ENCODE results near the gene TSC22D2. TPM values are rescaled to one million over a fixed set of nuclear protein-coding genes. Genes with fewer than 3 reads are reported as not detected.

TSC22D2 gene
- total RNA-seq, 2 experiments from 2014 or later, result 12.3 to 16.7 TPM

- H3K4me3 Mint-ChIP-seq, result no peak overlapping the region
- POLR2A ChIA-PET, result interaction anchor here (1.1 kb wide), 1 partner anchor 12 kb away, joined by 4 read pairs; no protein-coding TSS in a partner anchor
- H3K9me3 Mint-ChIP-seq, result no peaks in the 10 kb centered on the region
- ATAC-seq (no peak), DNase-seq (no peak)
- intact Hi-C loops (cut with micrococcal nuclease), result no loop called here
- TF ChIP-seq CTCF (IDR thresholded peaks at IDR 0.05), result no peak
- H3K27ac Mint-ChIP-seq, result no peak overlapping the region
- H3K4me1 Mint-ChIP-seq (ENCODE audit: low read depth), result peaks cover 45% of the 10 kb centered on the region
- H3K36me3 Mint-ChIP-seq (ENCODE audit: low read depth), result peaks cover 17% of the 10 kb centered on the region
- no peaks in the 10 kb centered on the region for H3K27me3 Mint-ChIP-seq
- CTCF ChIA-PET, result interaction anchor here (1.4 to 1.6 kb wide), 2 partner anchors 12 to 19 kb away, joined by 3 to 4 read pairs; no protein-coding TSS in a partner anchor
Measured at GRCh38 chr3:150421256-150421655, 13.2 kb downstream of the TSC22D2 start.

- peaks cover 47% of the 10 kb centered on the region for H3K4me1 Mint-ChIP-seq (ENCODE audit: low read depth)
- ChIA-PET CTCF (interaction anchor here (1.4 to 1.6 kb wide), 2 partner anchors 12 to 19 kb away, joined by 3 to 4 read pairs; no protein-coding TSS in a partner anchor), POLR2A (interaction anchor here (1.1 kb wide), 1 partner anchor 13 kb away, joined by 4 read pairs; no protein-coding TSS in a partner anchor)
- TF ChIP-seq CTCF (IDR thresholded peaks at IDR 0.05), result no peak
- DNase-seq, result no peak
- no peaks in the 10 kb centered on the region for H3K9me3 Mint-ChIP-seq
- ATAC-seq, result no peak
- H3K36me3 Mint-ChIP-seq (ENCODE audit: low read depth), result peaks cover 19% of the 10 kb centered on the region
- H3K4me3 Mint-ChIP-seq, result no peak overlapping the region
- no peak overlapping the region for H3K27ac Mint-ChIP-seq
- no peaks in the 10 kb centered on the region for H3K27me3 Mint-ChIP-seq
- intact Hi-C loops (cut with micrococcal nuclease), result no loop called here
Measured at GRCh38 chr3:150421799-150422548, 13.9 kb downstream of the TSC22D2 start.

- ATAC-seq, result no peak
- Mint-ChIP-seq H3K4me1 (ENCODE audit: low read depth) (peaks cover 45% of the 10 kb centered on the region), H3K27me3 (no peaks in the 10 kb centered on the region), H3K4me3 (no peak overlapping the region), H3K9me3 (no peaks in the 10 kb centered on the region), H3K36me3 (ENCODE audit: low read depth) (peaks cover 14% of the 10 kb centered on the region), H3K27ac (no peak overlapping the region)
- intact Hi-C loops (cut with micrococcal nuclease), result no loop called here
- ChIA-PET POLR2A (no interaction called here), CTCF (interaction anchor here (1.6 kb wide), 1 partner anchor 18 kb away, joined by 3 read pairs; no protein-coding TSS in a partner anchor)
- no peak for DNase-seq
- no peak for TF ChIP-seq CTCF (IDR thresholded peaks at IDR 0.05)
Measured at GRCh38 chr3:150422907-150423306, 14.8 kb downstream of the TSC22D2 start.

- H3K27ac Mint-ChIP-seq, result no peak overlapping the region
- H3K4me3 Mint-ChIP-seq, result no peak overlapping the region
- ChIA-PET CTCF (interaction anchor here (1.0 to 1.3 kb wide), 3 partner anchors 9 to 71 kb away, joined by 3 to 5 read pairs (median 5); no protein-coding TSS in a partner anchor), POLR2A (no interaction called here)
- DNase-seq (no peak), ATAC-seq (no peak)
- intact Hi-C loops (cut with micrococcal nuclease), result no loop called here
- no peaks in the 10 kb centered on the region for H3K27me3 Mint-ChIP-seq
- H3K36me3 Mint-ChIP-seq (ENCODE audit: low read depth), result peaks cover 14% of the 10 kb centered on the region
- TF ChIP-seq CTCF (IDR thresholded peaks at IDR 0.05), result no peak
- H3K9me3 Mint-ChIP-seq, result no peaks in the 10 kb centered on the region
- H3K4me1 Mint-ChIP-seq (ENCODE audit: low read depth), result peaks cover 45% of the 10 kb centered on the region
Measured at GRCh38 chr3:150423761-150424160, 15.7 kb downstream of the TSC22D2 start.

- H3K27ac Mint-ChIP-seq, result no peak overlapping the region
- ATAC-seq, result no peak
- intact Hi-C loops (cut with micrococcal nuclease), result no loop called here
- peaks cover 21% of the 10 kb centered on the region for H3K36me3 Mint-ChIP-seq (ENCODE audit: low read depth)
- H3K9me3 Mint-ChIP-seq, result no peaks in the 10 kb centered on the region
- DNase-seq, result no peak
- no peaks in the 10 kb centered on the region for H3K27me3 Mint-ChIP-seq
- CTCF ChIA-PET, result interaction anchor here (0.7 to 2.0 kb wide), 3 partner anchors 14 to 37 kb away, joined by 3 to 6 read pairs (median 4); no protein-coding TSS in a partner anchor
- H3K4me1 Mint-ChIP-seq (ENCODE audit: low read depth), result peaks cover 48% of the 10 kb centered on the region
- TF ChIP-seq CTCF (IDR thresholded peaks at IDR 0.05), result no peak
- POLR2A ChIA-PET, result interaction anchor here (1.2 to 2.5 kb wide), 2 partner anchors 14 to 17 kb away, joined by 4 to 6 read pairs; no protein-coding TSS in a partner anchor
- no peak overlapping the region for H3K4me3 Mint-ChIP-seq
Measured at GRCh38 chr3:150426292-150426691, 18.2 kb downstream of the TSC22D2 start.
